GM19099 (cell line): ENCODE measurements around the gene SLC2A14.
"Not testable (repeated sequence)": the region's sequence is repeated elsewhere in the genome, so short reads cannot be mapped to it uniquely, and the experiment has no call there.

ENCODE experiments used
- POLR2A ChIP-seq: IDR thresholded peaks from 3 replicates; pipeline ENCODE4 v1.6.1; 2011; ENCODE audit warnings: low read depth; ENCODE audit not compliant: insufficient read length; ENCODE audit errors: extremely low read depth

SLC2A14 gene

GRCh38 chr12:7864601-7865150, 8.0 kb downstream of the SLC2A14 start:
- no peak for TF ChIP-seq POLR2A

- TF ChIP-seq POLR2A, result no peak
These were observed 13.2 kb downstream of the SLC2A14 start for GRCh38 chr12:7859552-7859951.

- TF ChIP-seq POLR2A, result no peak
These were observed 14.7 kb downstream of the SLC2A14 start for GRCh38 chr12:7857971-7858370.

GRCh38 chr12:7856516-7856915, 16.2 kb downstream of the SLC2A14 start:
- no peak for TF ChIP-seq POLR2A

- no peak for TF ChIP-seq POLR2A
These were observed 19.2 kb downstream of the SLC2A14 start for GRCh38 chr12:7853557-7853956.

GRCh38 chr12:7844116-7844515, 28.6 kb downstream of the SLC2A14 start:
- TF ChIP-seq POLR2A, result no peak

- TF ChIP-seq POLR2A, result no peak
These were observed 35.3 kb downstream of the SLC2A14 start for GRCh38 chr12:7837366-7837765.

- no peak for TF ChIP-seq POLR2A
These were observed 36.9 kb downstream of the SLC2A14 start for GRCh38 chr12:7835766-7836165.

GRCh38 chr12:7835116-7835515, 37.6 kb downstream of the SLC2A14 start:
- TF ChIP-seq POLR2A, result no peak

- TF ChIP-seq POLR2A, result no peak
These were observed 38.0 kb downstream of the SLC2A14 start for GRCh38 chr12:7834701-7835100.

GRCh38 chr12:7833831-7834230, 38.9 kb downstream of the SLC2A14 start:
- TF ChIP-seq POLR2A, result no peak

- no peak for TF ChIP-seq POLR2A
These were observed 40.5 kb downstream of the SLC2A14 start for GRCh38 chr12:7832059-7832696.

GRCh38 chr12:7806863-7807487, 65.7 kb downstream of the SLC2A14 start:
- TF ChIP-seq POLR2A, result no peak

GRCh38 chr12:7801460-7801859, 71.3 kb downstream of the SLC2A14 start:
- no peak for TF ChIP-seq POLR2A

- no peak for TF ChIP-seq POLR2A
These were observed 74.9 kb downstream of the SLC2A14 start for GRCh38 chr12:7797698-7798398.

GRCh38 chr12:7793211-7793610, 79.5 kb downstream of the SLC2A14 start:
- no peak for TF ChIP-seq POLR2A

GRCh38 chr12:7788884-7789528, 83.7 kb downstream of the SLC2A14 start, which contains the start of gene NANOG:
Gene NANOG (plus strand): TSS chr12:7789402. CDS start chr12:7789615, 213 bp downstream.
- not testable (repeated sequence) for TF ChIP-seq POLR2A
